K562 (cell line): ENCODE measurements around the gene ZMYND12.

Source experiments
- DACH1 ChIP-seq: fragments of 450-650 bp; IDR thresholded peaks from 2 replicates; pipeline ENCODE4 v1.6.1; 2018; ENCODE audit not compliant: partially characterized antibody
- FOXA1 ChIP-seq: fragments of 450-650 bp; IDR thresholded peaks from 2 replicates; pipeline ENCODE4 v1.6.1; 2016; ENCODE audit warnings: mild to moderate bottlenecking, borderline replicate concordance
- HDAC2 ChIP-seq: fragments of 450-650 bp; IDR thresholded peaks from 2 replicates; pipeline ENCODE4 v1.6.1; 2016; ENCODE audit warnings: mild to moderate bottlenecking
- HDGF ChIP-seq: fragments of 450-650 bp; IDR thresholded peaks from 2 replicates; pipeline ENCODE4 v1.6.1; 2016
- SIN3A ChIP-seq, 2 experiments: fragments of 150-350 bp in 1 of 2; IDR thresholded peaks; 2 replicates each; pipeline ENCODE4 v1.6.1; 2011 to 2016; ENCODE audit warnings: borderline replicate concordance in 2 of 2, low read depth in 2 of 2, low read length in 2 of 2, mild to moderate bottlenecking in 2 of 2, moderate library complexity in 2 of 2; ENCODE audit not compliant: control insufficient read depth in 1 of 2
- YY1 ChIP-seq, 3 experiments: IDR thresholded peaks; 2 replicates each; pipeline ENCODE4 v1.6.1; 2011; ENCODE audit warnings: low read length in 2 of 3, mild to moderate bottlenecking in 2 of 3, moderate library complexity in 2 of 3, borderline replicate concordance in 1 of 3, control low read depth in 1 of 3, low read depth in 1 of 3; ENCODE audit not compliant: insufficient read depth in 3 of 3, insufficient replicate concordance in 2 of 3, control insufficient read depth in 1 of 3, insufficient read length in 1 of 3; ENCODE audit errors: extremely low read depth in 1 of 3
- ZNF165 ChIP-seq: fragments of 250-450 bp; sonication (Bioruptor Pico); IDR thresholded peaks from 2 replicates; pipeline ENCODE4 v1.4.0; 2020; ENCODE audit warnings: borderline replicate concordance
- TF ChIP-seq, protein P1 (sequence below), 3 experiments: IDR thresholded peaks in 2 of 3; conservative IDR thresholded peaks in 1 of 3; 2 replicates each; pipeline ENCODE4 v1.5.1; 2011 to 2012; ENCODE audit warnings: low read length in 3 of 3, mild to moderate bottlenecking in 3 of 3, control low read depth in 2 of 3, improper control_type of control experiment in 1 of 3, inconsistent platforms in 1 of 3, low read depth in 1 of 3, mixed read lengths in 1 of 3, moderate library complexity in 1 of 3; ENCODE audit not compliant: insufficient read depth in 2 of 3
- TF ChIP-seq, protein P2 (sequence below): sonication (generic); formaldehyde crosslinking; IDR thresholded peaks from 2 replicates; pipeline ENCODE4 v1.9.0; 2022; ENCODE audit warnings: mild to moderate bottlenecking, missing genetic modification reagents

DNA sequence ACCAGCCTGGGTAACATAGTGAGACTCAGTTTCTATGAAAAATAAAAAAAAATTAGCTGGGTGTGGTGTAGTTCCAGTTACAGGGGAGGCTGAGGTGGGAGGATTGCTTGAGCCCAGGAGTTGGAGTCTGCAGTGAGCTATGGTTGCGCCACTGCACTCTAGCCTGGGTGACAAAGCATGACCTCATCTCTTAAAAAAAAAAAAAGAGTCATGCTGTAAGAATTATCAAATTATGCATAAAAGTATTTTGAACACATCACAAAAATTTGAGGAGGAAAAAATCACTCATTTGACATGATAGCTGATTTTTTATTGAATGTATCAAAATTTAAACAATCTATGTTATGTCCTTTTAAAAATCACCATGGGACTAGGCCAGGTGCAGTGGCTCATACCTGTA, 25.1 kb upstream of the ZMYND12 start:
- no peak for TF ChIP-seq DACH1
- no peak for TF ChIP-seq FOXA1
- no peak for TF ChIP-seq HDAC2
- no peak for TF ChIP-seq HDGF
- TF ChIP-seq, protein P1, sequence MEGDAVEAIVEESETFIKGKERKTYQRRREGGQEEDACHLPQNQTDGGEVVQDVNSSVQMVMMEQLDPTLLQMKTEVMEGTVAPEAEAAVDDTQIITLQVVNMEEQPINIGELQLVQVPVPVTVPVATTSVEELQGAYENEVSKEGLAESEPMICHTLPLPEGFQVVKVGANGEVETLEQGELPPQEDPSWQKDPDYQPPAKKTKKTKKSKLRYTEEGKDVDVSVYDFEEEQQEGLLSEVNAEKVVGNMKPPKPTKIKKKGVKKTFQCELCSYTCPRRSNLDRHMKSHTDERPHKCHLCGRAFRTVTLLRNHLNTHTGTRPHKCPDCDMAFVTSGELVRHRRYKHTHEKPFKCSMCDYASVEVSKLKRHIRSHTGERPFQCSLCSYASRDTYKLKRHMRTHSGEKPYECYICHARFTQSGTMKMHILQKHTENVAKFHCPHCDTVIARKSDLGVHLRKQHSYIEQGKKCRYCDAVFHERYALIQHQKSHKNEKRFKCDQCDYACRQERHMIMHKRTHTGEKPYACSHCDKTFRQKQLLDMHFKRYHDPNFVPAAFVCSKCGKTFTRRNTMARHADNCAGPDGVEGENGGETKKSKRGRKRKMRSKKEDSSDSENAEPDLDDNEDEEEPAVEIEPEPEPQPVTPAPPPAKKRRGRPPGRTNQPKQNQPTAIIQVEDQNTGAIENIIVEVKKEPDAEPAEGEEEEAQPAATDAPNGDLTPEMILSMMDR (IDR thresholded peaks at IDR 0.05 in 2 of 3, conservative IDR thresholded peaks at IDR 0.05 in 1 of 3; ENCODE audit: insufficient read depth in 2 of 3, low read depth in 1 of 3, low read length in 3 of 3) = no peak
- no peak for TF ChIP-seq YY1 (IDR thresholded peaks at IDR 0.05; ENCODE audit: borderline replicate concordance in 1 of 3, control insufficient read depth in 1 of 3, extremely low read depth in 1 of 3, insufficient read depth in 3 of 3, insufficient read length in 1 of 3, insufficient replicate concordance in 2 of 3, low read depth in 1 of 3, low read length in 2 of 3)
- no peak for TF ChIP-seq ZNF165
- TF ChIP-seq, protein P2, sequence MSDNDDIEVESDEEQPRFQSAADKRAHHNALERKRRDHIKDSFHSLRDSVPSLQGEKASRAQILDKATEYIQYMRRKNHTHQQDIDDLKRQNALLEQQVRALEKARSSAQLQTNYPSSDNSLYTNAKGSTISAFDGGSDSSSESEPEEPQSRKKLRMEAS (CRISPR knock-in tag) = no peak
- TF ChIP-seq SIN3A (IDR thresholded peaks at IDR 0.05; ENCODE audit: borderline replicate concordance in 2 of 2, control insufficient read depth in 1 of 2, low read depth in 2 of 2, low read length in 2 of 2) = no peak
